ENCODE results near the gene TDRD3.

The TDRD3 gene

DNA sequence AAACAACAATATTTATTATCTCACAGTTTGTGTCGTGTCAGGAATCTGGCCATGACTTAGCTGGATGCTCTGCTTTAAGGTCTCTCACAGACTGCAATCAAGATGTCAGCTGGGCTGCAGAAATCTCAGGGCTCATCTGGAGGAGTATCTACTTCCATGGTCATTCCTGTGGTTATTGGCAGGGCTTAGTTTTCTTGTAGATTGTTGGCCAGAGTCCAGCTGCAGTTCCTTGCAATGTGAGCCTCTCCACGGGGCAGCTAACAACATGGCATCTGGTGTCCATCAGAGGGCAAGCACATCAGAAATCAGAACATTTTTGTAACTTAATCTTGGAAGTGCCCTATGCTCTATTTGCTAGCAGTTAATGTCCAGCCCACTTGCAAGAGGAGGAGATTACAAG lies 45.7 kb upstream of the TDRD3 start:
- H3K36me3 ChIP-seq (ENCODE audit: insufficient read depth, low read length) = no peaks in the 10 kb centered on the region
- no peak overlapping the region for H3K9ac ChIP-seq (ENCODE audit: low read length)
- no peaks in the 10 kb centered on the region for H3K4me1 ChIP-seq (ENCODE audit: insufficient read depth, low read length, severe bottlenecking)
- no peaks in the 10 kb centered on the region for H3F3A ChIP-seq (ENCODE audit: insufficient read depth, low read length)
- H3K4me2 ChIP-seq (ENCODE audit: low read length) = no peak overlapping the region
- H3K79me2 ChIP-seq (ENCODE audit: insufficient read depth, low read length) = no peaks in the 10 kb centered on the region
- H3K27me3 ChIP-seq (ENCODE audit: insufficient read depth, low read length) = no peaks in the 10 kb centered on the region
- H3K9me2 ChIP-seq (ENCODE audit: low read depth, low read length) = no peaks in the 10 kb centered on the region
- no peak overlapping the region for H3K4me3 ChIP-seq (ENCODE audit: low read depth, low read length, poor library complexity, severe bottlenecking)
- TF ChIP-seq EZH2 (IDR thresholded peaks at IDR 0.05; ENCODE audit: borderline replicate concordance, low read length) = no peak
- TF ChIP-seq, protein P1, sequence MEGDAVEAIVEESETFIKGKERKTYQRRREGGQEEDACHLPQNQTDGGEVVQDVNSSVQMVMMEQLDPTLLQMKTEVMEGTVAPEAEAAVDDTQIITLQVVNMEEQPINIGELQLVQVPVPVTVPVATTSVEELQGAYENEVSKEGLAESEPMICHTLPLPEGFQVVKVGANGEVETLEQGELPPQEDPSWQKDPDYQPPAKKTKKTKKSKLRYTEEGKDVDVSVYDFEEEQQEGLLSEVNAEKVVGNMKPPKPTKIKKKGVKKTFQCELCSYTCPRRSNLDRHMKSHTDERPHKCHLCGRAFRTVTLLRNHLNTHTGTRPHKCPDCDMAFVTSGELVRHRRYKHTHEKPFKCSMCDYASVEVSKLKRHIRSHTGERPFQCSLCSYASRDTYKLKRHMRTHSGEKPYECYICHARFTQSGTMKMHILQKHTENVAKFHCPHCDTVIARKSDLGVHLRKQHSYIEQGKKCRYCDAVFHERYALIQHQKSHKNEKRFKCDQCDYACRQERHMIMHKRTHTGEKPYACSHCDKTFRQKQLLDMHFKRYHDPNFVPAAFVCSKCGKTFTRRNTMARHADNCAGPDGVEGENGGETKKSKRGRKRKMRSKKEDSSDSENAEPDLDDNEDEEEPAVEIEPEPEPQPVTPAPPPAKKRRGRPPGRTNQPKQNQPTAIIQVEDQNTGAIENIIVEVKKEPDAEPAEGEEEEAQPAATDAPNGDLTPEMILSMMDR (IDR thresholded peaks at IDR 0.05; ENCODE audit: low read length) = no peak
- H2AFZ ChIP-seq (ENCODE audit: low read length) = no peak overlapping the region
- H3K27ac ChIP-seq (ENCODE audit: low read depth, low read length, poor library complexity, severe bottlenecking) = no peak overlapping the region
- H4K20me1 ChIP-seq (ENCODE audit: insufficient read depth, low read length) = no peaks in the 10 kb centered on the region
- H3K9me3 ChIP-seq (ENCODE audit: low read length) = no peaks in the 10 kb centered on the region

DNA sequence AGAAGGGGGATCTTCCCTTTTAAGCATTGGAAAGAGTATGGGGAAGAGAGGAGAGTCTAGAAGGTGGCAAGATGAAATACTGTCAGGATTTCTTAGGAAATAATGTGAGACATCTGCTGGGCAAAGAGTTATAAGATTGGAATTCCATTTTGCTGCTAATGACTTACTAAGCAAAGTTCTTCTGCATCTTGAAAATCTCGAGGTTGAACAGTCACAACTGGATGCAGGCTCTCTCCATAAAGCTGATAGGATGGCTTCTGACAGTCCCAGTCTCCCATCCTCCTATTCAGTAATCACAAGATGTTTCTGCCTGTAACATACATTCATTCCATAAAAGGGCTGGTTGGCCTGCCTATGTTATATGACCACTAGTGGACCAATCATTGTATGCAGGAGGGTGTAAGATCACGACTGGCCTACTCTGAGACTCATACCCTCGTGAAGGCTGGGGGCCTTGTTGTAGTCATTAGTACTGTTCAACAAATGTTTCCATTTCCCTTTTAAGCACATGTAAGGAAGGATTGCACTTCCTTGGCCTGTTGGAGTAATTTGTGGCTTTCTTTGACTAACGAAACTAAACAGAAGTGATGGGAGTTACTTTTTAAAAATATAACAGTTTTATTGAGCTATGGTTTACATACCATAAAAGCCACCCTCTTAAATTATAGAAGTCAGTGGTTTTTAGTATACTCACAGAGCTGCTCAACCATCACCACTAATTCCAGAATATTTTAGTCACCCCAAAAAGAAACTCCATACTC lies 45.0 kb upstream of the TDRD3 start:
- Histone ChIP-seq H3F3A (ENCODE audit: insufficient read depth, low read length) (no peaks in the 10 kb centered on the region), H3K4me3 (ENCODE audit: low read depth, low read length, poor library complexity, severe bottlenecking) (no peak overlapping the region), H3K9me2 (ENCODE audit: low read depth, low read length) (no peaks in the 10 kb centered on the region), H3K36me3 (ENCODE audit: insufficient read depth, low read length) (no peaks in the 10 kb centered on the region), H2AFZ (ENCODE audit: low read length) (no peak overlapping the region), H4K20me1 (ENCODE audit: insufficient read depth, low read length) (no peaks in the 10 kb centered on the region), H3K27ac (ENCODE audit: low read depth, low read length, poor library complexity, severe bottlenecking) (no peak overlapping the region), H3K27me3 (ENCODE audit: insufficient read depth, low read length) (no peaks in the 10 kb centered on the region), H3K9ac (ENCODE audit: low read length) (no peak overlapping the region), H3K79me2 (ENCODE audit: insufficient read depth, low read length) (no peaks in the 10 kb centered on the region), H3K4me1 (ENCODE audit: insufficient read depth, low read length, severe bottlenecking) (no peaks in the 10 kb centered on the region), H3K9me3 (ENCODE audit: low read length) (no peaks in the 10 kb centered on the region), H3K4me2 (ENCODE audit: low read length) (no peak overlapping the region)
- TF ChIP-seq, protein P1 (IDR thresholded peaks at IDR 0.05; ENCODE audit: low read length) = no peak
- TF ChIP-seq EZH2 (IDR thresholded peaks at IDR 0.05; ENCODE audit: borderline replicate concordance, low read length) = no peak

DNA sequence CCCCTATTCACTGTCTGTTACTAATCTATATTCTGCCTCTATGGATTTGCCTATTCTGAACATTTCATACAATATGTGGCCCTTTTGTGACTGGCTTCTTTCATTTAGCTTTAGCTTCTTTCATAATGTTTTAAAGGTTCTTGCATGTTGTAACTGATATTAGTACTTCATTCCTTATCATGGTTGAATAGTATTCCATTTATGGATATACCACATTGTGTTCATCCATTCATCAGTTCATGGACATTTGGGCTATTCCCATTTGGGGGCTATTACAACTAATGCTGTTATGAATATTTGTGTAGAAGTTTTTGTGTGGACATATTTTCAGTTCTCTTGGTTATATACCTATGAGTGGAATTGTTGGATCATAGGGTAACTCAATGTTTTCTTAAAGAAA lies 44.4 kb upstream of the TDRD3 start:
- no peaks in the 10 kb centered on the region for H4K20me1 ChIP-seq (ENCODE audit: insufficient read depth, low read length)
- no peaks in the 10 kb centered on the region for H3K9me3 ChIP-seq (ENCODE audit: low read length)
- H3K79me2 ChIP-seq (ENCODE audit: insufficient read depth, low read length) = no peaks in the 10 kb centered on the region
- H3K4me2 ChIP-seq (ENCODE audit: low read length) = no peak overlapping the region
- no peaks in the 10 kb centered on the region for H3F3A ChIP-seq (ENCODE audit: insufficient read depth, low read length)
- H3K9me2 ChIP-seq (ENCODE audit: low read depth, low read length) = no peaks in the 10 kb centered on the region
- H2AFZ ChIP-seq (ENCODE audit: low read length) = no peak overlapping the region
- no peak overlapping the region for H3K9ac ChIP-seq (ENCODE audit: low read length)
- no peaks in the 10 kb centered on the region for H3K27me3 ChIP-seq (ENCODE audit: insufficient read depth, low read length)
- no peaks in the 10 kb centered on the region for H3K36me3 ChIP-seq (ENCODE audit: insufficient read depth, low read length)
- H3K4me3 ChIP-seq (ENCODE audit: low read depth, low read length, poor library complexity, severe bottlenecking) = no peak overlapping the region
- H3K27ac ChIP-seq (ENCODE audit: low read depth, low read length, poor library complexity, severe bottlenecking) = no peak overlapping the region
- no peak for TF ChIP-seq EZH2 (IDR thresholded peaks at IDR 0.05; ENCODE audit: borderline replicate concordance, low read length)
- TF ChIP-seq, protein P1 (IDR thresholded peaks at IDR 0.05; ENCODE audit: low read length) = no peak
- H3K4me1 ChIP-seq (ENCODE audit: insufficient read depth, low read length, severe bottlenecking) = no peaks in the 10 kb centered on the region

Data from OCI-LY1 (cell line).